NCI-H1417 (cell line): ENCODE data around the gene EIF4B.
"Not testable (repeated sequence)": the region's sequence is repeated elsewhere in the genome, so short reads cannot be mapped to it uniquely, and the experiment has no call there.

ENCODE experiments used
- DNase-seq, 3 experiments: peaks; one replicate each; lab custom pipeline; 2025; lab: John Stamatoyannopoulos, UW

EIF4B gene

GRCh38 chr12:53005986-53006809 is at the start of gene EIF4B:
EIF4B (plus strand) TSS chr12:53006456; CDS start chr12:53006484, 28 bp downstream.
- peak; percentile 100 for DNase-seq

- peak; percentile 18 to 72 (median 71) for DNase-seq
These were observed 49.3 kb upstream of the EIF4B start for GRCh38 chr12:52956987-52957386.

GRCh38 chr12:52964556-52965336 is 41.5 kb upstream of the EIF4B start:
- no peak for DNase-seq

GRCh38 chr12:52965337-52965731 is 40.9 kb upstream of the EIF4B start:
- DNase-seq, result no peak

GRCh38 chr12:52969166-52969795 is 37.0 kb upstream of the EIF4B start:
- DNase-seq, result no peak

- peak in 1 of 3 experiments; percentile 22 for DNase-seq
These were observed 36.3 kb upstream of the EIF4B start for GRCh38 chr12:52969828-52970569.

GRCh38 chr12:52971679-52972329 is 34.5 kb upstream of the EIF4B start:
- no peak for DNase-seq

GRCh38 chr12:52975204-52975603 is 31.1 kb upstream of the EIF4B start:
- DNase-seq, result no peak

GRCh38 chr12:52975820-52976573 is 30.3 kb upstream of the EIF4B start:
- peak in 1 of 3 experiments; percentile 76 for DNase-seq

- no peak for DNase-seq
These were observed 29.6 kb upstream of the EIF4B start for GRCh38 chr12:52976574-52977071.

- DNase-seq, result no peak
These were observed 29.1 kb upstream of the EIF4B start for GRCh38 chr12:52977170-52977569.

- no peak for DNase-seq
These were observed 26.1 kb upstream of the EIF4B start for GRCh38 chr12:52980096-52980649.

- DNase-seq, result peak; percentile 95 to 99 (median 96)
These were observed 25.4 kb upstream of the EIF4B start for GRCh38 chr12:52980650-52981423.

GRCh38 chr12:52984136-52984535 is 22.1 kb upstream of the EIF4B start:
- peak in 1 of 3 experiments; percentile 12 for DNase-seq

GRCh38 chr12:52988898-52989297 is 17.4 kb upstream of the EIF4B start:
- DNase-seq, result no peak

- no peak for DNase-seq
These were observed 16.1 kb upstream of the EIF4B start for GRCh38 chr12:52990206-52990605.

GRCh38 chr12:52992240-52992639 is 14.0 kb upstream of the EIF4B start:
- DNase-seq, result not testable (repeated sequence)

GRCh38 chr12:52992699-52993557 is 13.3 kb upstream of the EIF4B start:
- DNase-seq, result no peak
